HG03575 (cell line): ENCODE results near the gene GDF2.

Experiments
- ATAC-seq: cut with Tn5 transposase; IDR thresholded peaks from one replicate; pipeline ENCODE4 v1.9.1; 2021; ENCODE audit not compliant: unreplicated experiment, insufficient number of reproducible peaks, low FRiP score; ENCODE audit errors: extremely low read depth

Gene GDF2

DNA sequence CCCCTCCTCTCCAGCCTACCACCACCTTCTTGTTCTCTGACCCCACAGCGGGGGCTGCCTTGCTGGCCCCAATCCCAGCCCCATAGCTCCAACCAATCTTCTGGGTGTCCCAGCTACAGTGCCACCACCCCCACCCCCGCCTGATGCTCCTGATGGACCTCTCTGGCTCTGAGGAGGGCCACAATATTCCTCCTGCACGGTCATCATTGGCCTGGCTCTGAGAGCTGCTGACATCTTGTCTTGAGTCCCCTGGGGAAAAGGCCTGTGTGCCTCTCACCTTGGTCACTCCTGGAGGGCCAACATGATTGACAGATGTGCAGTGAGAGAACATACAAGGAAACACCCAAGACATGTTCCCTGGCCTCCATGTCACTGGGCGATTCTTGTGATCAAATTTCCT, 7.6 kb downstream of the GDF2 start:
- ATAC-seq = no peak

DNA sequence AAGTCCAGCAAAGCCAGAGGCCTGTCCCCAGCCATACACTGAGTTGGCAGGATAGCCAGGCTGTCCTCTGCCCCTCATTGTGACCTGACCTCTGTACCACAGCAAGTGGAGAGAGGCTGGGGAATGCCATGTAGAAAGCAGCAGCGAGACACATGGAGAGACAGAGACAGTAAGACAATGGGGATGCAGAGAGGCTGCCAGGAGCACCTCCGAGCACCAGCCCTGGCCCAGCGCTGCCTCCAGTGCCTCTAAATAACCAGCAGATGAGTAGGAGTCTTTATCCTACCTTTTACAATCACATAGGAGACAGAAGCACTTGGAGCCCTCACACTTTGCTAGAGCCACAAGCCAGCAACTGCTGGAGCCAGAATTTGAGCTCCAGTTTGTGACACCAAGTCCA, 8.1 kb downstream of the GDF2 start:
- no peak for ATAC-seq

GRCh38 chr10:47330804-47331203, 8.6 kb downstream of the GDF2 start:
- no peak for ATAC-seq

DNA sequence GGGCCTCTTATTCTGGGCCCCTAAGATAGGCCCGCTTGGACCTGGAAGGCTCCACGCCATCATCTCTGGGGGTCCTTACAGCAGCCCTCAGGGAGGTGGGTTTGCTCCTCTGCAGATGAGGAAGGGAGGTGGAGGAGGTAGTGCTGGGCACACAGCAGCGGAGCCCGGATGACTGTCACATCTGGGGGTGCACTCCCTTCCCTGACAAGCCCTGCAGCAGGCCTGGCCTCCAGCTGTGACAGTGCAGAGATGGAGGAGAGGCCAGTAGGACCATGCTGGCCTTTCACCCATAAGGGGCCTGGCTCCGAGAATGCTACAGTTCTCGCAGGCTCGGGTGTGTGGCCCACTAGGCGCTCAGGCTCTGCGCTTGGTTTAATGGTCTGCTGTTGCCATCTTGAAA, 9.2 kb downstream of the GDF2 start:
- no peak for ATAC-seq

DNA sequence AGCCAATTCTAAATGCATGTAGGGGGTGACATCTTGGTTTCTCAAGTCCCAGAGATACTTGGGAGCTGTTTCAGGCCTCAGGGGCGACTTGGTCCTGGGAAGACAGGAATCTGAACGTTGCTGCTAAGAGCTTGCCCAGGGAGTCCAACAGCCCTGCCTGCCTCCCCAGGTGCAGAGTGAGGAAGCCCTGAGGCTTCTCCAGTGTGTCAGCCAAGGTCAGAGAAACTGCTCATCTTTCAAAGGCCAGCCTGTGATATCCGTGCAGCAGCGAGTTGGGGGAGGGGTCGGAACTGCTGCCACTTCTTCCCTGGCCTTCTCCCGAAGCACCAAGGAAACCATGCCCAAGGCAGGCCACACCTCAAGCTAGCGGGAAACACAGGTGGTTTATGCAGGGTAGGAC, 9.7 kb downstream of the GDF2 start:
- ATAC-seq = no peak

DNA sequence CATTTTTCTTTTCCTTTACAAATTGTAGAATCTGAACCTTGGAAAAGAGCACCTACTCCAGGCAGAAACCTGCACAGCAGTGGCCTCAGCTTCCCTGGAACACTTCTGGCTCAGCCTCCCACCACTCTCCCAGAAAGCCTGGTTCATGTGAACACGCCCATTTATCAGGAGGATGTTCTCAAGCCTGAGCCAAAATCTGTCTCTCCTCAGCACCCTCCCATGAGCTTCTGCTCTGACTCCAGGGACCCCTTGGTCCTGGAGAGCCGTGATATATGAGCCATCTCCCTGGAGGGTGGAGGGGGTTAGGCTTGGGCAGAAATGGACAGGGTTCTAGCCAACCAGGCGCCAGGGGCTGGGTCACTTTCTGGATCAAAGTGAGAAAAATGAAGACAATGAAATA, 10.1 kb downstream of the GDF2 start:
- no peak for ATAC-seq

- ATAC-seq = no peak
These were observed 10.7 kb downstream of the GDF2 start for GRCh38 chr10:47332946-47333345.

- no peak for ATAC-seq
These were observed 11.3 kb downstream of the GDF2 start for GRCh38 chr10:47333532-47333931.

- no peak for ATAC-seq
These were observed 12.4 kb downstream of the GDF2 start for GRCh38 chr10:47334466-47335295.

DNA sequence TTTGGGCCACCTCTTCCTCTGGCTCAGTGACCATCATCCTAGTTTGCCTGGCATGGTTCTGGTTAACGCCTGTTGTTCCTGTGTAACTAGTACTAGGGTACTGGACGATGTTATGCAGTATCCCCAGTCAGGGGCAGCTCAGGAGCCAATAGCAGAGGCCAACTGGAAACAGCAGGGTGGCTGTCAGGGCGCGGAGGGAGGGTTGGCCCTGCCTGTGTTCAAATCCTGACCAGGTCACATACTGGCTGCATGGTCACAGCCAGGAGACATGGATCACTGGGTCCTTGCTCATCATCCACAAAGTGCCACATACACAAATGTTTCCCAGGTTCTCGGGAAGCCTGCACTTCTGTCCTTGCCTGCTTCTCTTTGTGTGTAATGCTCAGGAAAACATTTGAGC, 13.7 kb downstream of the GDF2 start:
- no peak for ATAC-seq

- ATAC-seq = no peak
These were observed 14.3 kb downstream of the GDF2 start for GRCh38 chr10:47336387-47337134.

GRCh38 chr10:47337310-47337709, 15.1 kb downstream of the GDF2 start:
- no peak for ATAC-seq

DNA sequence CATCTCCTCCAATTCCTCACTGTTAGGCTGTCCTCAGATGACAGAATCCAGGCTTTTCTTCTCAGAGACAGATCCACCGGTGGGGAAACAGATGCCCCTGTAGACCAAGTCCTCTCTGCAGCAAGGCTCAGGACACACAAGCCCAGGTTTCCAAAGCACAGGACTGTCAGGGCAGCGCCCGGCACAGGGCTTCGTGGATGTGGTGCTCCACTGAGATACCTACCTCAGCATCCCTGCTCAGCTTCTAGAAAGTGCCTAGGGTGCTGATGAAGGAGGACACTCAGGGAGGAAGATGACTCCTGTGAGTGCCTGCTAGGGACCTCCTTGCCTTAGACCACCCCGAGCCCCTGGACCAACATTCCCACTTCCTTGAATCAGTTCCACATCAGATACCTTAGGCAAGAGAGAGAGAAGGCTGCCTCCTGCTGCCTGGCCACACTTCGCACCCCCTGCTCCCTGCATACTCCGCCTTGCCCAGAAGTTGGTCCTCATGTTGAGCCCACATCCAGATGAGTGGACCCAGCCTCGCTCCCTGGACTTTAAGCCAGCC, 17.0 kb downstream of the GDF2 start:
- ATAC-seq = no peak

GRCh38 chr10:47339759-47340607, 17.7 kb downstream of the GDF2 start:
- no peak for ATAC-seq

DNA sequence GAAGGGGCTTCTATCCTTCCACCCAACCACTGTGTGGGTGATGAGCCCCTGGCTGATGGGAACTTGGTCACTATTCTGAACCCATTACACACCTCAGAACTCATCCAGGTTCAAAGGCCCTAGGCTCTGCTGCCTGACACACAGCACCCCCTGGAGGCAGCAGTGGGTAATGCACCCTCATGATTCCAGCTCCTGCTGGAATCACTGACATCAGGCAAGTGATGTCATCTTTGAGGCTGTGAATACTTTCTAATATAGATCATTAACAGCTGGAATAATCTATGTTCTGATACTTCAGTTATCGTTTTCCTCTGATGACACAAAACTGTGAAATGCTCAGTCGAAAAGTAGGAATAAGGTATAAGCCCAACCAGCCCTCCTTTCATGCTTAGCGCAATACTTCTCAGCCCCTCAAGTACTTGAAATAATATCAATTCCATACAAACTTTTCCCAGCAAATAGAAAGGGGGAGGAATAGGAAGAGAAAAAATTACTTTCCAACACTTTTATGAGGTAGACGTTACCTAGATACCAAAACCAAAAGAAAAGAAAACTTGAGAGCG, 18.4 kb downstream of the GDF2 start:
- ATAC-seq = no peak

DNA sequence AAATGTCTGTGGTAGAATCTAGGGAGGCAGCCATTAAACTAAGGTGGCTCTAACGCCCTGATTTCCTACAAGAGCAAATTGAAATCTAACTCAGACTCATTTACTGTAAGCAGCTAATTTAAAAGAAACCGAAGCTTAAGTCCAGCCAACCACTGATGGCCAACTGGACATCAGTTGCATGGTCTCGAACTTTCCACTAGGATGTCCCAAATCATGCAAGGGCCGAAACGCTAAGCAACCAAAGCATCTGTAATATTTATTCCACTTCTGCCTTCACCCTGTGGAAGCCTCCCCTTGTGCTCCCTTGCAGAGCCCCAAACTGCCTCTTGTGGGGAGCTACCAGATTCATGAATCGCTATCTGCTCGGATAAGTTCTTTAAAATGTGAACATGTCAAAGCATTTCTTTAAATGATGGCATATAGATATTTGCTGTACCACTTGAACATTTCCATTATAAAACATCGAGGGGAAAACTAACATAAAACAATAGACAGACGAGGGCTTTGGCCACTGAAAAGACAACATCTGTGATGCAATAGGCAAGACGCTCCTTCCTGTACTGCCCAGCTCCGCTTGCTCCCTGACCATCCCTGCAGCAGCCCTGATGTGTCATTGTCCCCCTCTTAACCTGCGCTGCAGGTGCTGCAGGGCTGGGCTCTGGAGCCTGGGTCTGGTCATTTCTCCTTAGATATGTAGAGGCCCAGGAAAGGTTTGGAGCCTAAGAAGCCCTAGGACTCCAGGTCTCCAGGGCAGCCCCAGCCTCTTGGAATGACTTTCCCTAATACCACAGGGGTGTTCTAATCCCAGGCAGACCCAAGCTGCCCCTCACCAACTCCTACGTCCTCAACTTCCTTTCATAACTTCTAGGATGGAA, 23.0 kb downstream of the GDF2 start:
- ATAC-seq = no peak

- no peak for ATAC-seq
These were observed 24.5 kb downstream of the GDF2 start for GRCh38 chr10:47346581-47347302.

DNA sequence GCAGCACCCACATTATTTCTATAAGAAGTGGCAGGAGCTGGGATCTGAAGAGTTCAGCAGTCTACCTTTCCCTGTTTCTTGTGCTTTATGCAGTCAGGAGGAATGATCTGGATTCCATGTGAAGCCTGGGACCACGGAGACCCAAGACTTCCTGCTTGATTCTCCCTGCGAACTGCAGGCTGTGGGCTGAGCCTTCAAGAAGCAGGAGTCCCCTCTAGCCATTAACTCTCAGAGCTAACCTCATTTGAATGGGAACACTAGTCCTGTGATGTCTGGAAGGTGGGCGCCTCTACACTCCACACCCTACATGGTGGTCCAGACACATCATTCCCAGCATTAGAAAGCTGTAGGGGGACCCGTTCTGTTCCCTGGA, 25.0 kb downstream of the GDF2 start:
- no peak for ATAC-seq
